NCI-H1436 treated with DMSO at 0.1 percent for 48 hours (cell line): ENCODE results near the gene AGRN.
"Not testable (repeated sequence)": the region's sequence is repeated elsewhere in the genome, so short reads cannot be mapped to it uniquely, and the experiment has no call there.

ENCODE experiments used
- DNase-seq: peaks from one replicate; lab custom pipeline; 2025; lab: John Stamatoyannopoulos, UW

The AGRN gene

GRCh38 chr1:1020000-1020404 lies at the start of gene AGRN:
TSS of gene AGRN (plus strand) at chr1:1020120. CDS start at chr1:1020173, 53 bp downstream.
- DNase-seq, result no peak

- DNase-seq, result no peak
These were observed 49.5 kb upstream of the AGRN start for GRCh38 chr1:970242-970972.

GRCh38 chr1:970973-971730 lies 48.8 kb upstream of the AGRN start:
- DNase-seq, result no peak

- DNase-seq, result no peak
These were observed 48.0 kb upstream of the AGRN start for GRCh38 chr1:971751-972506.

GRCh38 chr1:972726-973458 lies 47.0 kb upstream of the AGRN start:
- DNase-seq, result no peak

GRCh38 chr1:973459-974292 lies 46.2 kb upstream of the AGRN start:
- DNase-seq, result no peak

GRCh38 chr1:974293-974640 lies 45.7 kb upstream of the AGRN start:
- no peak for DNase-seq

GRCh38 chr1:974687-975328 lies 45.1 kb upstream of the AGRN start:
- no peak for DNase-seq

GRCh38 chr1:975365-975764 lies 44.6 kb upstream of the AGRN start:
- no peak for DNase-seq

- no peak for DNase-seq
These were observed 43.8 kb upstream of the AGRN start for GRCh38 chr1:975896-976683.

GRCh38 chr1:976791-977190 lies 43.1 kb upstream of the AGRN start:
- DNase-seq, result not testable (repeated sequence)

GRCh38 chr1:978069-978834 lies 41.7 kb upstream of the AGRN start:
- no peak for DNase-seq

- DNase-seq, result no peak
These were observed 40.8 kb upstream of the AGRN start for GRCh38 chr1:978835-979743.

- DNase-seq, result no peak
These were observed 40.2 kb upstream of the AGRN start for GRCh38 chr1:979744-980072.

GRCh38 chr1:980137-980571 lies 39.8 kb upstream of the AGRN start:
- no peak for DNase-seq

- DNase-seq, result no peak
These were observed 39.1 kb upstream of the AGRN start for GRCh38 chr1:980602-981395.

- no peak for DNase-seq
These were observed 38.4 kb upstream of the AGRN start for GRCh38 chr1:981491-981954.
